Measurements from ENCODE around the gene DCAF4L1.

DCAF4L1 gene

GRCh38 chr4:41990365-41991111, 9.0 kb downstream of the DCAF4L1 start, which contains the start of gene SLC30A9:
TSS of gene SLC30A9 (plus strand) at chr4:41990530. CDS start at chr4:41990652, 122 bp downstream.
- DNase-seq, result peak; percentile 94

GRCh38 chr4:41991916-41992767, 10.6 kb downstream of the DCAF4L1 start:
- no peak for DNase-seq

- DNase-seq, result no peak
These were observed 11.7 kb downstream of the DCAF4L1 start for GRCh38 chr4:41992967-41993857.

- no peak for DNase-seq
These were observed 13.0 kb downstream of the DCAF4L1 start for GRCh38 chr4:41994461-41994985.

GRCh38 chr4:41998019-41998418, 16.5 kb downstream of the DCAF4L1 start:
- no peak for DNase-seq

- DNase-seq, result no peak
These were observed 17.8 kb downstream of the DCAF4L1 start for GRCh38 chr4:41999321-41999720.

- no peak for DNase-seq
These were observed 26.6 kb downstream of the DCAF4L1 start for GRCh38 chr4:42008011-42008786.

GRCh38 chr4:42015438-42015837, 33.9 kb downstream of the DCAF4L1 start:
- no peak for DNase-seq

GRCh38 chr4:42018451-42018850, 36.9 kb downstream of the DCAF4L1 start:
- DNase-seq, result no peak
